BJ (cell line): ENCODE data around the gene GTSE1. TPM values are rescaled to one million over a fixed set of nuclear protein-coding genes. Genes with fewer than 3 reads are reported as not detected.

Experiments
- CTCF ChIA-PET: fragments of 350-600 bp; formaldehyde crosslinking; extraction: SDS; loops from one replicate; lab custom pipeline; 2021; ENCODE audit warnings: antibody characterized with exemption, inconsistent platforms; lab: Yijun Ruan, JAX
- POLR2A ChIA-PET: fragments of 300-600 bp; sonication (Branson Sonifier 250); formaldehyde crosslinking; extraction: SDS; loops from one replicate; lab custom pipeline; 2021; ENCODE audit warnings: antibody characterized with exemption; lab: Charles Lee
- DNase-seq: peaks from one replicate; pipeline ENCODE4 v3.0.0-alpha.2; 2011; ENCODE audit warnings: low read depth
- H3K27me3 ChIP-seq: 2 replicates; pipeline ENCODE4 v1.6.0; 2011; ENCODE audit warnings: low read length; ENCODE audit not compliant: control insufficient read depth, insufficient read depth
- H3K36me3 ChIP-seq: 2 replicates; pipeline ENCODE4 v1.5.1; 2011; ENCODE audit warnings: low read length; ENCODE audit not compliant: control insufficient read depth, insufficient read depth
- H3K4me3 ChIP-seq: 2 replicates; pipeline ENCODE4 v1.5.1; 2011; ENCODE audit warnings: low read depth, mild to moderate bottlenecking, control low read depth, low read length
- CTCF ChIP-seq: IDR thresholded peaks from 2 replicates; pipeline ENCODE4 v1.5.1; 2011; ENCODE audit warnings: low read depth, mild to moderate bottlenecking, control low read depth, inconsistent platforms, low read length, moderate library complexity; ENCODE audit not compliant: insufficient read depth
- polyA plus RNA-seq: library from polyadenylated mRNA; depleted of rRNA; stranded (reverse); fragments of >200 nt; gene quantifications from 2 replicates; pipeline ENCODE4 v1.2.3, GENCODE V29; 2011

GTSE1 gene
- polyA plus RNA-seq, 1 experiment = 12.2 TPM

GRCh38 chr22:46319319-46319718, 22.6 kb downstream of the GTSE1 start:
- TF ChIP-seq CTCF = no peak
- Histone ChIP-seq H3K36me3 (peaks cover 7% of the 10 kb centered on the region), H3K27me3 (no peaks in the 10 kb centered on the region), H3K4me3 (no peak overlapping the region)
- no peak for DNase-seq
- CTCF ChIA-PET = interaction anchor here (12.1 kb wide), 1 partner anchor 197 kb away, joined by 183 read pairs; no protein-coding TSS in a partner anchor
- POLR2A ChIA-PET = no interaction called here

GRCh38 chr22:46320166-46320710, 23.6 kb downstream of the GTSE1 start:
- DNase-seq = no peak
- POLR2A ChIA-PET = interaction anchor here (0.6 kb wide), 1 partner anchor 30 kb away, joined by 4 read pairs; no protein-coding TSS in a partner anchor
- Histone ChIP-seq H3K27me3 (no peaks in the 10 kb centered on the region), H3K4me3 (no peak overlapping the region), H3K36me3 (peaks cover 7% of the 10 kb centered on the region)
- TF ChIP-seq CTCF = no peak
- CTCF ChIA-PET = interaction anchor here (1.1 to 12.1 kb wide), 3 partner anchors 47 to 325 kb away, joined by 3 to 183 read pairs (median 3); no protein-coding TSS in a partner anchor

GRCh38 chr22:46320716-46321386, 24.2 kb downstream of the GTSE1 start:
- Histone ChIP-seq H3K27me3 (no peaks in the 10 kb centered on the region), H3K36me3 (peaks cover 7% of the 10 kb centered on the region), H3K4me3 (no peak overlapping the region)
- ChIA-PET CTCF (interaction anchor here (1.1 to 12.1 kb wide), 3 partner anchors 47 to 326 kb away, joined by 3 to 183 read pairs (median 3); no protein-coding TSS in a partner anchor), POLR2A (no interaction called here)
- no peak for TF ChIP-seq CTCF
- DNase-seq = no peak

- Histone ChIP-seq H3K4me3 (no peak overlapping the region), H3K36me3 (peaks cover 10% of the 10 kb centered on the region), H3K27me3 (no peaks in the 10 kb centered on the region)
- no peak for DNase-seq
- TF ChIP-seq CTCF = no peak
- POLR2A ChIA-PET = no interaction called here
- CTCF ChIA-PET = interaction anchor here (1.9 kb wide), 1 partner anchor 12 kb away, joined by 6 read pairs; the partner anchor contains the start of gene TRMU
These were observed 26.0 kb downstream of the GTSE1 start for GRCh38 chr22:46322711-46323110.

- Histone ChIP-seq H3K27me3 (no peaks in the 10 kb centered on the region), H3K36me3 (peaks cover 10% of the 10 kb centered on the region), H3K4me3 (no peak overlapping the region)
- POLR2A ChIA-PET = no interaction called here
- no peak for DNase-seq
- CTCF ChIA-PET = interaction anchor here (0.7 to 1.9 kb wide), 4 partner anchors 9 to 196 kb away, joined by 3 to 6 read pairs (median 4); partner anchors contain the start of gene TRMU
- TF ChIP-seq CTCF = no peak
These were observed 26.5 kb downstream of the GTSE1 start for GRCh38 chr22:46323162-46323561.
